PC-3 (cell line): ENCODE data around the gene MOB4. TPM values are rescaled to one million over a fixed set of nuclear protein-coding genes. Genes with fewer than 3 reads are reported as not detected.

ENCODE experiments used
- ATAC-seq: fragments of 200-7000 bp; cut with Tn5 transposase; 2 replicates; pipeline ENCODE4 v1.9.1; 2020; ENCODE audit warnings: mild to moderate bottlenecking, moderate library complexity
- BruUV-seq: library from RNA; stranded (reverse); fragments of 400-500 nt; replicated peaks from 2 replicates; lab custom pipeline; 2021; lab: Mats Ljungman, UMichigan
- CTCF ChIA-PET: fragments of 300-600 bp; sonication (Branson Sonifier 250); formaldehyde crosslinking; loops from one replicate; lab custom pipeline; 2022; ENCODE audit warnings: antibody characterized with exemption; lab: Charles Lee
- POLR2A ChIA-PET: fragments of 300-600 bp; sonication (Branson Sonifier 250); formaldehyde crosslinking; loops from one replicate; lab custom pipeline; 2022; ENCODE audit warnings: antibody characterized with exemption; ENCODE audit not compliant: unreplicated experiment; lab: Charles Lee
- DNase-seq: peaks from one replicate; pipeline ENCODE4 v3.0.0-alpha.2; 2015
- H2AFZ ChIP-seq: fragments of 300-600 bp; sonication (generic); 2 replicates; pipeline ENCODE4 v1.6.0; 2016; ENCODE audit warnings: antibody characterized with exemption, low read length
- H3F3A ChIP-seq: fragments of 300-600 bp; sonication (generic); one replicate; pipeline ENCODE4 v1.6.0; 2017; ENCODE audit warnings: antibody characterized with exemption, low read length, control low read depth, mild to moderate bottlenecking; ENCODE audit not compliant: unreplicated experiment
- H3K27ac ChIP-seq: fragments of 300-600 bp; sonication (generic); 2 replicates; pipeline ENCODE4 v1.5.1; 2016; ENCODE audit warnings: mild to moderate bottlenecking, low read length
- H3K27me3 ChIP-seq: fragments of 300-600 bp; sonication (generic); 2 replicates; pipeline ENCODE4 v1.6.1; 2016; ENCODE audit warnings: low read length, mixed read lengths
- H3K36me3 ChIP-seq: fragments of 300-600 bp; sonication (generic); 2 replicates; pipeline ENCODE4 v1.6.1; 2016; ENCODE audit warnings: low read depth, mixed run types, low read length, mixed read lengths
- H3K4me1 ChIP-seq: fragments of 300-600 bp; sonication (generic); 2 replicates; pipeline ENCODE4 v1.5.1; 2016; ENCODE audit warnings: low read length; ENCODE audit not compliant: insufficient read depth
- H3K4me2 ChIP-seq: fragments of 300-600 bp; sonication (generic); 2 replicates; pipeline ENCODE4 v1.6.0; 2016; ENCODE audit warnings: low read length
- H3K4me3 ChIP-seq: fragments of 300-600 bp; sonication (generic); 2 replicates; pipeline ENCODE4 v1.5.1; 2016; ENCODE audit warnings: mild to moderate bottlenecking, low read length, mixed read lengths
- H3K79me2 ChIP-seq: fragments of 300-600 bp; sonication (generic); 2 replicates; pipeline ENCODE4 v1.6.1; 2017; ENCODE audit warnings: low read length, mixed read lengths
- H3K9ac ChIP-seq: fragments of 300-600 bp; sonication (generic); 2 replicates; pipeline ENCODE4 v1.6.0; 2016; ENCODE audit warnings: mild to moderate bottlenecking, low read length
- H3K9me2 ChIP-seq: fragments of 300-600 bp; sonication (generic); replicated peaks from 2 replicates; pipeline ENCODE4 v1.6.1; 2016; ENCODE audit warnings: mixed run types, low read length, mixed read lengths
- H3K9me3 ChIP-seq: fragments of 300-600 bp; sonication (generic); 2 replicates; pipeline ENCODE4 v1.6.1; 2016; ENCODE audit warnings: low read length, mixed read lengths
- H4K20me1 ChIP-seq: fragments of 300-600 bp; sonication (generic); 2 replicates; pipeline ENCODE4 v1.6.1; 2016; ENCODE audit warnings: low read length, mixed read lengths
- EZH2 ChIP-seq: fragments of 300-600 bp; sonication (generic); IDR thresholded peaks from one replicate; pipeline ENCODE4 v1.6.1; 2017; ENCODE audit warnings: antibody characterized with exemption, mild to moderate bottlenecking, low read length; ENCODE audit not compliant: unreplicated experiment
- EZH2phosphoT487 ChIP-seq: fragments of 300-600 bp; sonication (generic); IDR thresholded peaks from 2 replicates; pipeline ENCODE4 v1.6.1; 2018; ENCODE audit warnings: mild to moderate bottlenecking, antibody characterized with exemption, low read length, borderline replicate concordance
- intact Hi-C: fragments of 100-400 bp; cut with micrococcal nuclease; formaldehyde crosslinking; loops from 2 replicates; pipeline ENCODE4 v1.9.0; 2023
- total RNA-seq: library from RNA; depleted of rRNA; stranded (reverse); fragments of >200 nt; gene quantifications from 2 replicates; pipeline ENCODE4 v1.2.3, GENCODE V29; 2014
- TF ChIP-seq, protein P1 (sequence below): fragments of 300-600 bp; sonication (generic); conservative IDR thresholded peaks from 2 replicates; pipeline ENCODE4 v1.5.1; 2017; ENCODE audit warnings: antibody characterized with exemption, low read depth, mild to moderate bottlenecking, low read length

The MOB4 gene
- total RNA-seq, 1 experiment from 2014 or later: 24.9 TPM

DNA sequence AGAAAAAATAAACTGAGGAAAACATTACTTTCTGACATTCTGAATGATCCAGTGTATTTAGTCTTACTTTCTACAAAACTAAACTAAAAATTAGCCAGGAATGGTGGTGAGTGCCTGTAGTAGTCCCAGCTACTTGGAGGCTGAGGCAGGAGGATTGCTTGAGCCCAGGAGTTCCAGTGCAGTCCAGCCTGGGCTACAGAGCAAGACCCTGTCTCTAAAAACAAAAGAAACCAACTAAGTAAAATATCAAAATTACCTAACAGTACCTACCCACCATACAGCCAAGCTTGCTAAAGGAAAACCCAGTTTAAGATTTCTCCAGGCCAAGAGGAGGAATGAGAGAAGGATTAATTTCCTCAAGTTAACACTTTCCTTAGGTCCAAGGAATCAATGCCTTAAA lies 19.2 kb upstream of the MOB4 start:
- no TSS peak for BruUV-seq
- TF ChIP-seq, protein P1, sequence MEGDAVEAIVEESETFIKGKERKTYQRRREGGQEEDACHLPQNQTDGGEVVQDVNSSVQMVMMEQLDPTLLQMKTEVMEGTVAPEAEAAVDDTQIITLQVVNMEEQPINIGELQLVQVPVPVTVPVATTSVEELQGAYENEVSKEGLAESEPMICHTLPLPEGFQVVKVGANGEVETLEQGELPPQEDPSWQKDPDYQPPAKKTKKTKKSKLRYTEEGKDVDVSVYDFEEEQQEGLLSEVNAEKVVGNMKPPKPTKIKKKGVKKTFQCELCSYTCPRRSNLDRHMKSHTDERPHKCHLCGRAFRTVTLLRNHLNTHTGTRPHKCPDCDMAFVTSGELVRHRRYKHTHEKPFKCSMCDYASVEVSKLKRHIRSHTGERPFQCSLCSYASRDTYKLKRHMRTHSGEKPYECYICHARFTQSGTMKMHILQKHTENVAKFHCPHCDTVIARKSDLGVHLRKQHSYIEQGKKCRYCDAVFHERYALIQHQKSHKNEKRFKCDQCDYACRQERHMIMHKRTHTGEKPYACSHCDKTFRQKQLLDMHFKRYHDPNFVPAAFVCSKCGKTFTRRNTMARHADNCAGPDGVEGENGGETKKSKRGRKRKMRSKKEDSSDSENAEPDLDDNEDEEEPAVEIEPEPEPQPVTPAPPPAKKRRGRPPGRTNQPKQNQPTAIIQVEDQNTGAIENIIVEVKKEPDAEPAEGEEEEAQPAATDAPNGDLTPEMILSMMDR: no peak
- Histone ChIP-seq H3K9me2 (no peaks in the 10 kb centered on the region), H3K9ac (no peak overlapping the region), H2AFZ (no peak overlapping the region), H4K20me1 (peaks cover 61% of the 10 kb centered on the region), H3K36me3 (peaks cover 68% of the 10 kb centered on the region), H3K4me3 (peak overlapping the region; percentile 89), H3K79me2 (peaks cover 87% of the 10 kb centered on the region), H3K27ac (no peak overlapping the region), H3K9me3 (no peaks in the 10 kb centered on the region), H3F3A (peaks cover 2% of the 10 kb centered on the region), H3K27me3 (no peaks in the 10 kb centered on the region), H3K4me1 (peaks cover 21% of the 10 kb centered on the region), H3K4me2 (peak overlapping the region; percentile 78)
- ChIA-PET POLR2A (interaction anchor here (0.7 kb wide), 1 partner anchor 440 kb away, joined by 3 read pairs; no protein-coding TSS in a partner anchor), CTCF (no interaction called here)
- ATAC-seq (no peak), DNase-seq (no peak)
- intact Hi-C loops: loop anchor here (10.0 kb wide), 1 partner anchor 82 kb away; no protein-coding TSS in a partner anchor

DNA sequence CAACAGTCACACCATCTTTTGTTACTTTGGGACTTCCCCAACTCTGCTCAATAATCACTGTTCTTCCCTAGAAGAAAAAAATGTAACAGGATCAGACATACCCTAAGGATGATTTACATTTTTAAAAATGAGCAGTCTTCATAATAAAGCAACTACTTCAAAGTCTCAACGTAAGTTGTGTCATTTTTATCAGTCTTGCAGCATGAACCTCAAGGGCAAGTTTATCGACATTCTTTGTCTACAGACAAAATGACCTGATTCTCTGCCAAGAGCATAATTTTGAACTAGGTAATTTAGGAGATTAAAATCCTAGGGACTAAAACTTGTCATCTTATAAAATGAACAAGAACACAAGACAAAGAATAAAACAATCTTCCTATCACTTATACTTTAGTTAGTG lies 18.5 kb upstream of the MOB4 start:
- ChIA-PET CTCF (no interaction called here), POLR2A (no interaction called here)
- Histone ChIP-seq H3K9me3 (no peaks in the 10 kb centered on the region), H3F3A (no peaks in the 10 kb centered on the region), H3K4me2 (peak overlapping the region; percentile 78), H3K4me3 (peak overlapping the region; percentile 89), H2AFZ (no peak overlapping the region), H3K9ac (peak overlapping the region; percentile 98; the same call in 1 of the 2 replicates), H4K20me1 (peaks cover 64% of the 10 kb centered on the region), H3K36me3 (peaks cover 68% of the 10 kb centered on the region), H3K79me2 (peaks cover 88% of the 10 kb centered on the region), H3K27ac (no peak overlapping the region), H3K9me2 (no peaks in the 10 kb centered on the region), H3K27me3 (no peaks in the 10 kb centered on the region), H3K4me1 (peaks cover 28% of the 10 kb centered on the region)
- DNase-seq (no peak), ATAC-seq (no peak)
- TF ChIP-seq, protein P1: no peak
- TF ChIP-seq EZH2phosphoT487 (no peak), EZH2 (no peak)
- BruUV-seq: no TSS peak
- intact Hi-C loops: loop anchor here (10.0 kb wide), 1 partner anchor 83 kb away; no protein-coding TSS in a partner anchor

DNA sequence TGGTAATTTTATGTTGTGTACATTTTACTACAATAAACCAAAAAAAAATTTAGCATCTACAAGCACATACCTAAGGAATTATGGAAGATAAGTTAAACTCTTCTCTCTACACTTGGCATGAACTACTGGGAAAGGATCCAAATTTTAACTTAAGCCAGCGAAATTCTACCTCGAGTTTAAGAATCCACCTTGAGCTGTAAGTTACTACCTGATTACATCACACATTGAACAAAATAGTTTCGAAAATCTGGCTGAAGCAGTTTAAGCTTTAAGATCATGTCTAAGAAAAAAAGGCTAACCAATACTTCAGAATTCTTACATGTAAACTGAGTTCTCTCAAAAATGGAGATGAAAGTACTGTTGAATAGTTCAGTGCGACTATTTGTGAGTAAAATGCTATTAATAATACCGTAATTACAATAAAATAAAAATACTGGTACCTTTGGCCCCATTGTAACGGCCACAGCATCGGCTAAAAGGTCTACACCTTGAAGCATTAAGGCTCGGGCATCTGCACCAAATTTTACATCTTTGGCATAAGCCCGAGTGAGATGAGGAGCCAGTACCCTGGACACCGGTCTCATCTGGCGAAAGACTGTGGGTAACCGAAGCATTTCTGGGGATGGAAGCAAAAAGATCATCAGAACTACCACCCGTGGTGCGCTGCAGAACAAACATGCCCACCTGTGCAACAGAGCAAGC lies 17.5 kb upstream of the MOB4 start:
- H3K9me3 ChIP-seq: no peaks in the 10 kb centered on the region
- DNase-seq (peak; percentile 18), ATAC-seq (no peak)
- CTCF ChIA-PET: no interaction called here
- H2AFZ ChIP-seq: no peak overlapping the region
- H3K9ac ChIP-seq: peak overlapping the region; percentile 98
- BruUV-seq: no TSS peak
- H3K4me3 ChIP-seq: peak overlapping the region; percentile 89
- intact Hi-C loops: loop anchor here (10.0 kb wide), 1 partner anchor 84 kb away; no protein-coding TSS in a partner anchor
- H3K4me1 ChIP-seq: peaks cover 36% of the 10 kb centered on the region
- H3K79me2 ChIP-seq: peaks cover 90% of the 10 kb centered on the region
- H4K20me1 ChIP-seq: peaks cover 74% of the 10 kb centered on the region
- H3F3A ChIP-seq: no peaks in the 10 kb centered on the region
- no peaks in the 10 kb centered on the region for H3K9me2 ChIP-seq
- POLR2A ChIA-PET: no interaction called here
- H3K27me3 ChIP-seq: no peaks in the 10 kb centered on the region
- H3K27ac ChIP-seq: no peak overlapping the region
- H3K4me2 ChIP-seq: peak overlapping the region; percentile 78
- TF ChIP-seq, protein P1: no peak
- TF ChIP-seq EZH2: no peak
- H3K36me3 ChIP-seq: peaks cover 70% of the 10 kb centered on the region
